Measurements from ENCODE around the gene FAM13A. TPM values are rescaled to one million over a fixed set of nuclear protein-coding genes. Genes with fewer than 3 reads are reported as not detected.

FAM13A gene
- total RNA-seq, 1 donor from 2014 or later, result 40.3 TPM

DNA sequence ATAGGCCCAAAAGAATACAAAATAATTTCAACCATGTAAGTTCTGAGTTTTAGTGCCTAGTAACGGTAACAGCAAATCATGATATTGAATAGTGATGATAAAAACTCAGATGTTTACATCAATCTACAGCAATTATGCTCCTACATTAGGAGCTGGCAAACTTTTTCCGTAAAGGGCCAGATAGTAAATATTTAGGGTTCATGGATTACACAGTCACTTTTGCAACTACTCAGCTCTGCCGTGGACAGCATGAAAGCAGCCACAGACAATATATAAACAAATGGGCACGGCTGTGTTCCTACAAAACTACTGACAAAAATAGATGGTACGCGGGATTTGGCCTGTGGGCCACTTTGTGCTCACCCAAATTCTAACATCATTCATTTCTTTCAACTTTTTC is 191.5 kb downstream of the FAM13A start:
- DNase-seq (ENCODE audit: low spot score), result no peak
- H3K4me1 ChIP-seq, result no peaks in the 10 kb centered on the region
- Mint-ChIP-seq H3K36me3 (no peaks in the 10 kb centered on the region), H3K4me1 (no peaks in the 10 kb centered on the region), H3K27ac (no peak overlapping the region), H3K4me3 (no peak overlapping the region), H3K27me3 (ENCODE audit: insufficient read depth, low read depth) (no peaks in the 10 kb centered on the region), H3K9me3 (peaks cover 2% of the 10 kb centered on the region)
- no peaks in the 10 kb centered on the region for H3K79me2 ChIP-seq (ENCODE audit: low read depth)
- no peaks in the 10 kb centered on the region for H3K36me3 ChIP-seq
- no peak overlapping the region for H3K9ac ChIP-seq
- no peaks in the 10 kb centered on the region for H3F3A ChIP-seq (ENCODE audit: low read depth)
- H3K4me2 ChIP-seq, result no peak overlapping the region
- TF ChIP-seq EZH2phosphoT487 (IDR thresholded peaks at IDR 0.05) (no peak), EZH2 (IDR thresholded peaks at IDR 0.05) (no peak)
- TF ChIP-seq, protein P1, sequence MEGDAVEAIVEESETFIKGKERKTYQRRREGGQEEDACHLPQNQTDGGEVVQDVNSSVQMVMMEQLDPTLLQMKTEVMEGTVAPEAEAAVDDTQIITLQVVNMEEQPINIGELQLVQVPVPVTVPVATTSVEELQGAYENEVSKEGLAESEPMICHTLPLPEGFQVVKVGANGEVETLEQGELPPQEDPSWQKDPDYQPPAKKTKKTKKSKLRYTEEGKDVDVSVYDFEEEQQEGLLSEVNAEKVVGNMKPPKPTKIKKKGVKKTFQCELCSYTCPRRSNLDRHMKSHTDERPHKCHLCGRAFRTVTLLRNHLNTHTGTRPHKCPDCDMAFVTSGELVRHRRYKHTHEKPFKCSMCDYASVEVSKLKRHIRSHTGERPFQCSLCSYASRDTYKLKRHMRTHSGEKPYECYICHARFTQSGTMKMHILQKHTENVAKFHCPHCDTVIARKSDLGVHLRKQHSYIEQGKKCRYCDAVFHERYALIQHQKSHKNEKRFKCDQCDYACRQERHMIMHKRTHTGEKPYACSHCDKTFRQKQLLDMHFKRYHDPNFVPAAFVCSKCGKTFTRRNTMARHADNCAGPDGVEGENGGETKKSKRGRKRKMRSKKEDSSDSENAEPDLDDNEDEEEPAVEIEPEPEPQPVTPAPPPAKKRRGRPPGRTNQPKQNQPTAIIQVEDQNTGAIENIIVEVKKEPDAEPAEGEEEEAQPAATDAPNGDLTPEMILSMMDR (IDR thresholded peaks at IDR 0.05), result no peak
- no peak overlapping the region for H3K27ac ChIP-seq
- no peaks in the 10 kb centered on the region for H3K27me3 ChIP-seq
- H2AFZ ChIP-seq (replicated peaks), result no peak overlapping the region
- H3K9me3 ChIP-seq (ENCODE audit: low read depth), result no peaks in the 10 kb centered on the region
- H3K4me3 ChIP-seq, result no peak overlapping the region
- peaks cover 2% of the 10 kb centered on the region for H4K20me1 ChIP-seq (ENCODE audit: low read depth)

DNA sequence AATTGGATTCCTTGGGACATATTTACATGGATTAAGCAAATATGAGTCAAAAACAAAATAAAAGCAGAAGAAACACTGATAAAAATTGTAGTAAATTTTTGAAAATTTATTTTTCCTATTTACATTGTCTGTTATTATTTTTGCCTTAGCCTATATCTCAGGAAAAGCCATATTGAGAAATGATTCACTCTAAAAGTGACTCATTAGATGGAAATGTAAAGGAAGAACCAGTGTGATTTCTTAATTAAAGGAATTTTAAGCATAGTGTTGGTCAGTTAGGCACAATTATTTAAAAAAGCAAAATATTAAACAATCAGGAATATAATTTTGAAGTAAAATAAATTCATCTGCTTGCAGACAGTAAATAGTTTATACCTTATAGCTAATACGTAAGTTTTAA is 191.9 kb downstream of the FAM13A start:
- Histone ChIP-seq H3K9me3 (ENCODE audit: low read depth) (no peaks in the 10 kb centered on the region), H3K27me3 (no peaks in the 10 kb centered on the region), H3F3A (ENCODE audit: low read depth) (no peaks in the 10 kb centered on the region), H3K9ac (no peak overlapping the region), H3K79me2 (ENCODE audit: low read depth) (no peaks in the 10 kb centered on the region), H4K20me1 (ENCODE audit: low read depth) (peaks cover 2% of the 10 kb centered on the region), H2AFZ (replicated peaks) (no peak overlapping the region), H3K4me2 (no peak overlapping the region), H3K36me3 (no peaks in the 10 kb centered on the region), H3K4me1 (no peaks in the 10 kb centered on the region), H3K27ac (no peak overlapping the region), H3K4me3 (no peak overlapping the region)
- H3K36me3 Mint-ChIP-seq, result no peaks in the 10 kb centered on the region
- H3K4me1 Mint-ChIP-seq, result no peaks in the 10 kb centered on the region
- no peak overlapping the region for H3K27ac Mint-ChIP-seq
- TF ChIP-seq EZH2phosphoT487 (IDR thresholded peaks at IDR 0.05), result no peak
- TF ChIP-seq, protein P1 (IDR thresholded peaks at IDR 0.05), result no peak
- no peak for TF ChIP-seq EZH2 (IDR thresholded peaks at IDR 0.05)
- DNase-seq (ENCODE audit: low spot score), result no peak
- H3K4me3 Mint-ChIP-seq, result no peak overlapping the region
- no peaks in the 10 kb centered on the region for H3K27me3 Mint-ChIP-seq (ENCODE audit: insufficient read depth, low read depth)
- peaks cover 2% of the 10 kb centered on the region for H3K9me3 Mint-ChIP-seq

DNA sequence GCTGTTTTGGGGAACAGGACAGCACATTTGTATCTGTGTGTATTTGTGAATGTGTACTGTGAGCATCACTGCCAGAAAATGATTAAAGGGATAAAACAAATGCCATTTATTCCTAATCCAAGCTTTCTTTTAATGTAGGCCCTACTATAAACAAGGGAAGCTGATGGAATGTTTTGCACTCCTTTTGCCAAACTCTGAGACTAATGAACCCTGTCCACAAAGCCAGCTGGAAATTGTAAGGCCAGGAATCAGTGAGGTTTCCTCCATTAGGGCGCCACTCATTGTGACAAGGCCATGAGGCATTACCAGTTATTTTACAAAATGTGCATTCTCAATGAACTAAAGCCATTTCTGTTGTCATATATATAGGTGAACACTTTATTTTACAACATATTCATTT is 196.4 kb downstream of the FAM13A start:
- H3K27me3 Mint-ChIP-seq (ENCODE audit: insufficient read depth, low read depth), result no peaks in the 10 kb centered on the region
- Histone ChIP-seq H3K9me3 (ENCODE audit: low read depth) (no peaks in the 10 kb centered on the region), H3F3A (ENCODE audit: low read depth) (no peaks in the 10 kb centered on the region)

More for the DNA sequence above, 196.4 kb downstream of the FAM13A start:
- H3K4me2 ChIP-seq, result no peak overlapping the region
- H2AFZ ChIP-seq (replicated peaks), result no peak overlapping the region
- H3K4me1 ChIP-seq, result no peaks in the 10 kb centered on the region
- H3K36me3 ChIP-seq, result no peaks in the 10 kb centered on the region
- no peak overlapping the region for H3K9ac ChIP-seq
- H3K79me2 ChIP-seq (ENCODE audit: low read depth), result no peaks in the 10 kb centered on the region
- Mint-ChIP-seq H3K4me3 (no peak overlapping the region), H3K4me1 (peaks cover 12% of the 10 kb centered on the region), H3K9me3 (no peaks in the 10 kb centered on the region), H3K27ac (no peak overlapping the region), H3K36me3 (no peaks in the 10 kb centered on the region)
- H3K27me3 ChIP-seq, result no peaks in the 10 kb centered on the region
- no peak for DNase-seq (ENCODE audit: low spot score)
- no peaks in the 10 kb centered on the region for H4K20me1 ChIP-seq (ENCODE audit: low read depth)
- no peak for TF ChIP-seq EZH2 (IDR thresholded peaks at IDR 0.05)
- TF ChIP-seq, protein P1 (IDR thresholded peaks at IDR 0.05), result no peak
- H3K4me3 ChIP-seq, result no peak overlapping the region
- no peak overlapping the region for H3K27ac ChIP-seq

Measured in neural progenitor cell (in vitro differentiated cells).